ENCODE data around the gene OLIG1. TPM values are rescaled to one million over a fixed set of nuclear protein-coding genes. Genes with fewer than 3 reads are reported as not detected.
A peak's percentile ranks its signal among the peaks of the same experiment; 100 is the strongest.

Gene OLIG1
- total and polyA plus RNA-seq, 3 experiments from 2014 or later, result not detected

- ChIA-PET POLR2A (no interaction called here), CTCF (no interaction called here)
- H3K27ac ChIP-seq (ENCODE audit: low read depth, low read length), result no peak overlapping the region
- Mint-ChIP-seq H3K9me3 (peaks cover 0 to 4% (median 0%) of the 10 kb centered on the region in 5 donors), H3K36me3 (peaks cover 0 to 2% (median 0%) of the 10 kb centered on the region in 3 donors), H3K27me3 (peaks cover 32 to 62% of the 10 kb centered on the region in 2 donors), H3K27ac (peak overlapping the region in 1 of 8 donors; percentile 47), H3K4me3 (no peak overlapping the region), H3K4me1 (peaks cover 3 to 11% (median 5%) of the 10 kb centered on the region in 3 donors)
- H3K4me1 ChIP-seq (ENCODE audit: insufficient read depth, low read length), result peaks cover 3% of the 10 kb centered on the region
- peaks cover 11% of the 10 kb centered on the region for H3K27me3 ChIP-seq (ENCODE audit: insufficient read depth, low read length, poor library complexity, severe bottlenecking)
- H3K9me3 ChIP-seq (ENCODE audit: low read length), result no peaks in the 10 kb centered on the region
- DNase-seq, result no peak
- H3K4me3 ChIP-seq (ENCODE audit: low read length), result no peak overlapping the region
- H3K36me3 ChIP-seq (ENCODE audit: insufficient read depth, low read length), result no peaks in the 10 kb centered on the region
Observed at GRCh38 chr21:33105088-33105487, 35.1 kb downstream of the OLIG1 start.

GRCh38 chr21:33108228-33108627, 38.3 kb downstream of the OLIG1 start:
- POLR2A ChIA-PET, result no interaction called here
- no peaks in the 10 kb centered on the region for H3K9me3 ChIP-seq (ENCODE audit: low read length)

DNA sequence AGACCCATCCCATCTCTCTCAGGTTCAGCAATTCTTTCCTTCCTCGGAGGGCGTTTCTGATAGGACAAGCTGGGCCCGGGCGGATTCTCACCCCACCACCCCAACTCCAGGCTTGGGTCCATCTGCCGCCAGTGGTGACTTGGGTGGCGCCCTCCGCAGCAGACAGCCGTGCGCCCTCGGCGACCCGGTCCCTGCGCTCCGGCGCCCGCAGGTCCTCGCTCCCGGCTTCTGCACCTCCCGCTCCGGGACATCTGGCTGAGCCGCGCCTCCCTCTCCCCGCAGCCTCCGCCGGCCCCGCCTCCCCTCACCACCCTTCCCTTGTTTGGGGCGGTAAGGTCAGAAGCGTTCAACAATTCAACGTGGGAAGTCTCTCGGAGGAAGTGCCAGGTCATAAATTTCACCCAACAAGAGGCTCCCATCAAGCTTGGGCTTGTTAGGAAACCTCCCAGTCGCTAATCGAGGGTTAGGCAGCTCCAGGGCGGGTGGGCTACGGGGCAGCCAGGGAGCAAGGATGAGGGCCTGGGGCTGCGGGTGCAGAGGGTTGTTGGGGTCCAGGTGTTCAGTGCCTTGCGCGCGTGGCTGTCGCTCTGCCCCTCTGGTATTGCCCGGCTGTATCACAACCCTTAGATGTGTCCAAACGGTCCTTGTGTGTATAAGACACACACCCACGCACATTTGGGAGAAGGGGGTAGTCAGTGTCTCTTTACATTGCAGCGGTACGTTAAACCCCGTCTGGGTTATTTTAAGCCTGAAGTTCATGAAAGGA, 39.8 kb downstream of the OLIG1 start:
- Histone ChIP-seq H3K27me3 (ENCODE audit: insufficient read depth, low read length, poor library complexity, severe bottlenecking) (peaks cover 19% of the 10 kb centered on the region), H3K27ac (ENCODE audit: low read depth, low read length) (no peak overlapping the region), H3K4me1 (ENCODE audit: insufficient read depth, low read length) (peaks cover 3% of the 10 kb centered on the region), H3K9me3 (ENCODE audit: low read length) (no peaks in the 10 kb centered on the region), H3K36me3 (ENCODE audit: insufficient read depth, low read length) (no peaks in the 10 kb centered on the region), H3K4me3 (ENCODE audit: low read length) (no peak overlapping the region)
- peaks cover 40 to 72% of the 10 kb centered on the region in 2 donors for H3K27me3 Mint-ChIP-seq
- no peak for DNase-seq
- ChIA-PET CTCF (no interaction called here), POLR2A (no interaction called here)
- H3K36me3 Mint-ChIP-seq, result peaks cover 0 to 2% (median 0%) of the 10 kb centered on the region in 3 donors
- H3K27ac Mint-ChIP-seq, result no peak overlapping the region
- H3K4me1 Mint-ChIP-seq, result peaks cover 4 to 12% (median 5%) of the 10 kb centered on the region in 3 donors
- peak overlapping the region in 3 of 7 donors; percentile 27 to 58 (median 35) for H3K4me3 Mint-ChIP-seq
- peaks cover 0 to 4% (median 0%) of the 10 kb centered on the region in 5 donors for H3K9me3 Mint-ChIP-seq

More at GRCh38 chr21:33108228-33108627, 38.3 kb downstream of the OLIG1 start:
- CTCF ChIA-PET, result no interaction called here
- Histone ChIP-seq H3K4me1 (ENCODE audit: insufficient read depth, low read length) (peaks cover 3% of the 10 kb centered on the region), H3K27me3 (ENCODE audit: insufficient read depth, low read length, poor library complexity, severe bottlenecking) (peaks cover 19% of the 10 kb centered on the region), H3K36me3 (ENCODE audit: insufficient read depth, low read length) (no peaks in the 10 kb centered on the region), H3K4me3 (ENCODE audit: low read length) (no peak overlapping the region), H3K27ac (ENCODE audit: low read depth, low read length) (no peak overlapping the region)
- Mint-ChIP-seq H3K27ac (no peak overlapping the region), H3K36me3 (peaks cover 0 to 2% (median 0%) of the 10 kb centered on the region in 3 donors), H3K9me3 (peaks cover 0 to 4% (median 0%) of the 10 kb centered on the region in 5 donors), H3K4me3 (no peak overlapping the region), H3K27me3 (peaks cover 40 to 77% of the 10 kb centered on the region in 2 donors), H3K4me1 (peaks cover 4 to 12% (median 5%) of the 10 kb centered on the region in 3 donors)
- no peak for DNase-seq

DNA sequence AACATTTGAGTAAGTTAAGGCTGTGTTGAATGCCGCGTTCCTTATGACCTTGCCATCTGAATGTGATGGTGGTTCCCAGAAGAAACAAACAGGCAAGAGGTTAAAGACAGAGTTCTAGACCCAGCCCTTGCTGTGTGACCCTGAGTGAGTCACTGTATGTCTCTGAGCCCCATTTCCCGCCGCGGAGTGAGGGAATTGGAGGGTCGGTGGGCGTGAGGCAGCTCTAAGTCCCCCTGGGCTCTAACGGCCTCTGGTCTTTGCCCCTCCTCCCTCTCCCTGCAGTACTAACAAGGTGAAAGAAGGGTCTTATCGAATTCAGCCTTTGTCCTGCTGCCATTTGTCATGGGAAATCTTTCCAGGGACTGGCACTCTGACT, 40.4 kb downstream of the OLIG1 start:
- Histone ChIP-seq H3K36me3 (ENCODE audit: insufficient read depth, low read length) (no peaks in the 10 kb centered on the region), H3K4me3 (ENCODE audit: low read length) (no peak overlapping the region), H3K4me1 (ENCODE audit: insufficient read depth, low read length) (peaks cover 3% of the 10 kb centered on the region), H3K27me3 (ENCODE audit: insufficient read depth, low read length, poor library complexity, severe bottlenecking) (peaks cover 19% of the 10 kb centered on the region), H3K9me3 (ENCODE audit: low read length) (no peaks in the 10 kb centered on the region), H3K27ac (ENCODE audit: low read depth, low read length) (no peak overlapping the region)
- no peak overlapping the region for H3K27ac Mint-ChIP-seq
- ChIA-PET CTCF (no interaction called here), POLR2A (no interaction called here)
- no peak overlapping the region for H3K4me3 Mint-ChIP-seq
- no peak for DNase-seq
- H3K36me3 Mint-ChIP-seq, result peaks cover 0 to 2% (median 0%) of the 10 kb centered on the region in 3 donors
- peaks cover 0 to 4% (median 0%) of the 10 kb centered on the region in 5 donors for H3K9me3 Mint-ChIP-seq
- H3K4me1 Mint-ChIP-seq, result peaks cover 4 to 12% (median 5%) of the 10 kb centered on the region in 3 donors
- H3K27me3 Mint-ChIP-seq, result peaks cover 38 to 67% of the 10 kb centered on the region in 2 donors

DNA sequence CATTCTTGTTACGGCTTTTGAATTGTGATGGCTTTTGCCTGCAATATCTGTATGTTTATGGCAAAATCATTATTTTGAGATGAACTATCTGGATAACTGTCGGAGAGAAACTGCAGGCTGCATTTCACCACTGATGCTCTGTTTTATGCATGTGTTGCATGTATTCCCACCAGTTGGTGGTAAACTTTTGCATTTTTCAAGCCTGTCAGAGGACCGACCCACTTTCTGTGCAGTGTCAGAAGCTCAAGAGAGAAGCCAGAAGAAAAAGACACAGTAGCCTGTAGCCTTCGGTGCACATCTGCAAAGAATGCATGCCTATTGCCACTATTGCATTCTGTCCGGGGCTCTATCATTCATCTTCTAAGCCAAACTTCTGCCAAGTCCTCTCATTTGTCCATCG, 41.6 kb downstream of the OLIG1 start:
- CTCF ChIA-PET, result no interaction called here
- no peak overlapping the region for H3K27ac Mint-ChIP-seq

DNA sequence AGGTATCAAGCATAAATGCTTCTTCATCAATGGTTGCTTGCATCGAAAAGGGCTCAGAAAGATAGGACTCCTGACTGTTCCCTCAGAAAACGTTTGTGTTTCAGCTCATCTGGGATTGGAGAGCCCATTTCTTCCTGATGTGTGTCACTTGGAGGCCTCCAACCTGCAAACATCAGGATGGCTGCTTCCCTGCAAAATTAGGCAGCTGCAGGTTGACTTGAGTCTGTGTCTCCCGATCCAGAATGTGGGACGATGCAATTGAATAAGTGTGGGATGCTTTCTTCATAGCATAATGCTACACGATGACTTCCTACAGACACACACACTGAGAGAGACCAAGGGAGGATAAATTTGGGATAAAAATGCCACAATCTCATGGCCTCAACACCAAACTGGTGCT, 42.2 kb downstream of the OLIG1 start:
- CTCF ChIA-PET, result no interaction called here
- Histone ChIP-seq H3K4me3 (ENCODE audit: low read length) (no peak overlapping the region), H3K36me3 (ENCODE audit: insufficient read depth, low read length) (no peaks in the 10 kb centered on the region), H3K4me1 (ENCODE audit: insufficient read depth, low read length) (peaks cover 19% of the 10 kb centered on the region), H3K27ac (ENCODE audit: low read depth, low read length) (no peak overlapping the region), H3K27me3 (ENCODE audit: insufficient read depth, low read length, poor library complexity, severe bottlenecking) (peaks cover 15% of the 10 kb centered on the region), H3K9me3 (ENCODE audit: low read length) (no peaks in the 10 kb centered on the region)
- H3K4me3 Mint-ChIP-seq, result no peak overlapping the region
- DNase-seq, result no peak
- POLR2A ChIA-PET, result no interaction called here
- peaks cover 41 to 63% of the 10 kb centered on the region in 2 donors for H3K27me3 Mint-ChIP-seq
- peaks cover 15 to 30% (median 18%) of the 10 kb centered on the region in 3 donors for H3K4me1 Mint-ChIP-seq
- no peaks in the 10 kb centered on the region for H3K9me3 Mint-ChIP-seq
- H3K36me3 Mint-ChIP-seq, result no peaks in the 10 kb centered on the region
- H3K27ac Mint-ChIP-seq, result no peak overlapping the region

More for the DNA sequence above, 41.6 kb downstream of the OLIG1 start:
- no peak overlapping the region for H3K27ac ChIP-seq (ENCODE audit: low read depth, low read length)
- Mint-ChIP-seq H3K36me3 (no peaks in the 10 kb centered on the region), H3K4me1 (peaks cover 10 to 24% (median 13%) of the 10 kb centered on the region in 3 donors), H3K4me3 (no peak overlapping the region), H3K27me3 (peaks cover 41 to 61% of the 10 kb centered on the region in 2 donors), H3K9me3 (no peaks in the 10 kb centered on the region)
- no peaks in the 10 kb centered on the region for H3K36me3 ChIP-seq (ENCODE audit: insufficient read depth, low read length)
- H3K27me3 ChIP-seq (ENCODE audit: insufficient read depth, low read length, poor library complexity, severe bottlenecking), result peaks cover 15% of the 10 kb centered on the region
- POLR2A ChIA-PET, result no interaction called here
- H3K4me3 ChIP-seq (ENCODE audit: low read length), result no peak overlapping the region
- H3K4me1 ChIP-seq (ENCODE audit: insufficient read depth, low read length), result peaks cover 13% of the 10 kb centered on the region
- no peak for DNase-seq
- H3K9me3 ChIP-seq (ENCODE audit: low read length), result no peaks in the 10 kb centered on the region

DNA sequence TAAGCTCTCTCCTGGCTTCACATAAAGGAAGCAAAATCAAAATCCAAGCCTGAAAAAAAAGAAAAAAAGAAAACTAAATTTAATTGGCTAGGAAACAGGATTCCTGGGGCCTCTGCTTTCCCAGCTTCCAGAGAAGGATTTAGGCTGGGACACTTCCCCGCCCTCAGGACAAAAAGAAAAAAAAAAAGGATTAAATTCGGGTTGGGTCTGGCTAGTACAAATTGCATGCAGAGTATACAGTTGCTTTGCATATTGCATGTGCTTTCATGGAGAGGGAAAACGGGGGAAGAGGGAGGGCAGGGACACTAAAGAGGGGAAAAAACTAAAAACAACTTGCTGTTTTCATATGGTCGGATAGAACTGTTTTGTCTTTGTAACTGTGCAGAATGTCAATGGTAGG, 42.7 kb downstream of the OLIG1 start:
- Histone ChIP-seq H3K4me1 (ENCODE audit: insufficient read depth, low read length) (peaks cover 21% of the 10 kb centered on the region), H3K27ac (ENCODE audit: low read depth, low read length) (no peak overlapping the region), H3K27me3 (ENCODE audit: insufficient read depth, low read length, poor library complexity, severe bottlenecking) (peaks cover 15% of the 10 kb centered on the region), H3K4me3 (ENCODE audit: low read length) (no peak overlapping the region), H3K36me3 (ENCODE audit: insufficient read depth, low read length) (no peaks in the 10 kb centered on the region), H3K9me3 (ENCODE audit: low read length) (no peaks in the 10 kb centered on the region)
- H3K36me3 Mint-ChIP-seq, result no peaks in the 10 kb centered on the region
- ChIA-PET CTCF (no interaction called here), POLR2A (no interaction called here)
- H3K4me1 Mint-ChIP-seq, result peaks cover 16 to 35% (median 21%) of the 10 kb centered on the region in 3 donors
- no peak for DNase-seq
- no peaks in the 10 kb centered on the region for H3K9me3 Mint-ChIP-seq
- no peak overlapping the region for H3K4me3 Mint-ChIP-seq
- peaks cover 43 to 67% of the 10 kb centered on the region in 2 donors for H3K27me3 Mint-ChIP-seq
- H3K27ac Mint-ChIP-seq, result no peak overlapping the region

GRCh38 chr21:33113131-33113530, 43.2 kb downstream of the OLIG1 start:
- H3K27ac Mint-ChIP-seq, result no peak overlapping the region
- H3K27me3 ChIP-seq (ENCODE audit: insufficient read depth, low read length, poor library complexity, severe bottlenecking), result peaks cover 15% of the 10 kb centered on the region
- peaks cover 21% of the 10 kb centered on the region for H3K4me1 ChIP-seq (ENCODE audit: insufficient read depth, low read length)
- no peak overlapping the region for H3K4me3 Mint-ChIP-seq
- no peaks in the 10 kb centered on the region for H3K36me3 ChIP-seq (ENCODE audit: insufficient read depth, low read length)
- no peak overlapping the region for H3K27ac ChIP-seq (ENCODE audit: low read depth, low read length)
- ChIA-PET CTCF (no interaction called here), POLR2A (no interaction called here)
- no peaks in the 10 kb centered on the region for H3K9me3 Mint-ChIP-seq
- H3K27me3 Mint-ChIP-seq, result peaks cover 43 to 65% of the 10 kb centered on the region in 2 donors
- DNase-seq, result no peak
- H3K4me3 ChIP-seq (ENCODE audit: low read length), result no peak overlapping the region
- no peaks in the 10 kb centered on the region for H3K9me3 ChIP-seq (ENCODE audit: low read length)
- peaks cover 16 to 35% (median 21%) of the 10 kb centered on the region in 3 donors for H3K4me1 Mint-ChIP-seq
- no peaks in the 10 kb centered on the region for H3K36me3 Mint-ChIP-seq
